HEK293 (cell line): Measurements from ENCODE around the gene UACA.

Source experiments
- BCL11A ChIP-seq: fragments of 450-650 bp; formaldehyde crosslinking; IDR thresholded peaks from 2 replicates; pipeline ENCODE4 v1.5.1; 2016; ENCODE audit warnings: low read depth, missing biosample characterization, missing genetic modification characterization
- EGR2 ChIP-seq: fragments of 450-650 bp; formaldehyde crosslinking; IDR thresholded peaks from 2 replicates; pipeline ENCODE4 v1.5.1; 2016; ENCODE audit warnings: low read depth, missing biosample characterization, missing genetic modification characterization
- FEZF1 ChIP-seq: fragments of 450-650 bp; formaldehyde crosslinking; IDR thresholded peaks from 2 replicates; pipeline ENCODE4 v1.5.1; 2016; ENCODE audit warnings: missing biosample characterization, missing genetic modification characterization
- GFI1B ChIP-seq: fragments of 450-650 bp; formaldehyde crosslinking; IDR thresholded peaks from 2 replicates; pipeline ENCODE4 v1.5.1; 2016; ENCODE audit warnings: missing biosample characterization, missing genetic modification characterization
- GLIS1 ChIP-seq: fragments of 450-650 bp; formaldehyde crosslinking; IDR thresholded peaks from 2 replicates; pipeline ENCODE4 v1.5.1; 2016; ENCODE audit warnings: missing biosample characterization, missing genetic modification characterization
- KLF9 ChIP-seq: fragments of 450-650 bp; formaldehyde crosslinking; IDR thresholded peaks from 2 replicates; pipeline ENCODE4 v1.5.1; 2016; ENCODE audit warnings: missing biosample characterization, missing genetic modification characterization, low read depth
- OSR2 ChIP-seq: fragments of 450-650 bp; formaldehyde crosslinking; IDR thresholded peaks from 2 replicates; pipeline ENCODE4 v1.5.1; 2016; ENCODE audit warnings: missing biosample characterization, missing genetic modification characterization
- WT1 ChIP-seq: fragments of 450-650 bp; formaldehyde crosslinking; IDR thresholded peaks from 2 replicates; pipeline ENCODE4 v1.5.1; 2016; ENCODE audit warnings: missing biosample characterization, missing genetic modification characterization
- ZBTB17 ChIP-seq: fragments of 450-650 bp; formaldehyde crosslinking; IDR thresholded peaks from 2 replicates; pipeline ENCODE4 v1.5.1; 2016; ENCODE audit warnings: missing biosample characterization, missing genetic modification characterization
- ZBTB20 ChIP-seq: fragments of 450-650 bp; formaldehyde crosslinking; IDR thresholded peaks from 2 replicates; pipeline ENCODE4 v1.5.1; 2016; ENCODE audit warnings: missing biosample characterization, missing genetic modification characterization
- ZBTB48 ChIP-seq: fragments of 450-650 bp; formaldehyde crosslinking; IDR thresholded peaks from 2 replicates; pipeline ENCODE4 v1.5.1; 2016; ENCODE audit warnings: missing biosample characterization, missing genetic modification characterization
- ZNF121 ChIP-seq: fragments of 450-650 bp; formaldehyde crosslinking; IDR thresholded peaks from 2 replicates; pipeline ENCODE4 v1.5.1; 2016; ENCODE audit warnings: missing biosample characterization, missing genetic modification characterization
- ZNF2 ChIP-seq: fragments of 450-650 bp; formaldehyde crosslinking; IDR thresholded peaks from 2 replicates; pipeline ENCODE4 v1.5.1; 2016; ENCODE audit warnings: missing biosample characterization, missing genetic modification characterization
- ZNF292 ChIP-seq: fragments of 450-650 bp; formaldehyde crosslinking; IDR thresholded peaks from 2 replicates; pipeline ENCODE4 v1.5.1; 2016; ENCODE audit warnings: low read depth, missing biosample characterization, missing genetic modification characterization, borderline replicate concordance
- ZNF350 ChIP-seq: fragments of 450-650 bp; formaldehyde crosslinking; IDR thresholded peaks from 2 replicates; pipeline ENCODE4 v1.5.0; 2017; ENCODE audit warnings: missing biosample characterization, mild to moderate bottlenecking, missing genetic modification characterization
- ZNF394 ChIP-seq: fragments of 450-650 bp; formaldehyde crosslinking; IDR thresholded peaks from 2 replicates; pipeline ENCODE4 v1.5.1; 2016; ENCODE audit warnings: missing biosample characterization, missing genetic modification characterization, mild to moderate bottlenecking, moderate library complexity, borderline replicate concordance
- ZNF404 ChIP-seq: fragments of 450-650 bp; formaldehyde crosslinking; IDR thresholded peaks from 2 replicates; pipeline ENCODE4 v1.5.1; 2017; ENCODE audit warnings: missing biosample characterization, missing genetic modification characterization
- ZNF571 ChIP-seq: fragments of 450-650 bp; formaldehyde crosslinking; IDR thresholded peaks from 2 replicates; pipeline ENCODE4 v1.5.0; 2017; ENCODE audit warnings: missing biosample characterization, missing genetic modification characterization
- ZNF629 ChIP-seq: fragments of 450-650 bp; formaldehyde crosslinking; IDR thresholded peaks from 2 replicates; pipeline ENCODE4 v1.5.1; 2017; ENCODE audit warnings: missing biosample characterization, missing genetic modification characterization
- ZNF658 ChIP-seq: fragments of 450-650 bp; formaldehyde crosslinking; IDR thresholded peaks from 2 replicates; pipeline ENCODE4; 2016; ENCODE audit warnings: missing biosample characterization, missing genetic modification characterization
- ZNF660 ChIP-seq: fragments of 450-650 bp; IDR thresholded peaks from 2 replicates; pipeline ENCODE4 v1.5.1; 2018; ENCODE audit warnings: missing biosample characterization, mild to moderate bottlenecking, missing genetic modification characterization
- ZNF76 ChIP-seq: fragments of 450-650 bp; formaldehyde crosslinking; IDR thresholded peaks from 2 replicates; pipeline ENCODE4; 2016; ENCODE audit warnings: low read depth, missing biosample characterization, missing genetic modification characterization, borderline replicate concordance
- ZNF777 ChIP-seq: fragments of 450-650 bp; formaldehyde crosslinking; IDR thresholded peaks from 2 replicates; pipeline ENCODE4 v1.5.1; 2017; ENCODE audit warnings: missing biosample characterization, missing genetic modification characterization, borderline replicate concordance
- ZSCAN30 ChIP-seq: fragments of 450-650 bp; IDR thresholded peaks from 2 replicates; pipeline ENCODE4 v1.5.1; 2018; ENCODE audit warnings: missing biosample characterization, mild to moderate bottlenecking, missing genetic modification characterization, moderate library complexity
- TF ChIP-seq, protein P1 (sequence below): fragments of 450-650 bp; formaldehyde crosslinking; IDR thresholded peaks from 2 replicates; pipeline ENCODE4 v1.5.1; 2016; ENCODE audit warnings: missing biosample characterization, missing genetic modification characterization
- TF ChIP-seq, protein P2 (sequence below): fragments of 450-650 bp; formaldehyde crosslinking; IDR thresholded peaks from 2 replicates; pipeline ENCODE4 v1.5.1; 2016; ENCODE audit warnings: missing biosample characterization, missing genetic modification characterization
- TF ChIP-seq, protein P3 (sequence below): fragments of 450-650 bp; formaldehyde crosslinking; IDR thresholded peaks from 2 replicates; pipeline ENCODE4 v1.5.1; 2017; ENCODE audit warnings: missing biosample characterization, missing genetic modification characterization
- TF ChIP-seq, protein P4 (sequence below): fragments of 450-650 bp; formaldehyde crosslinking; IDR thresholded peaks from 2 replicates; pipeline ENCODE4 v1.5.1; 2016; ENCODE audit warnings: missing biosample characterization, missing genetic modification characterization
- TF ChIP-seq, protein P5 (sequence below): fragments of 450-650 bp; formaldehyde crosslinking; conservative IDR thresholded peaks from 2 replicates; pipeline ENCODE4 v1.5.1; 2016; ENCODE audit warnings: low read depth, missing biosample characterization, missing genetic modification characterization

UACA gene

DNA sequence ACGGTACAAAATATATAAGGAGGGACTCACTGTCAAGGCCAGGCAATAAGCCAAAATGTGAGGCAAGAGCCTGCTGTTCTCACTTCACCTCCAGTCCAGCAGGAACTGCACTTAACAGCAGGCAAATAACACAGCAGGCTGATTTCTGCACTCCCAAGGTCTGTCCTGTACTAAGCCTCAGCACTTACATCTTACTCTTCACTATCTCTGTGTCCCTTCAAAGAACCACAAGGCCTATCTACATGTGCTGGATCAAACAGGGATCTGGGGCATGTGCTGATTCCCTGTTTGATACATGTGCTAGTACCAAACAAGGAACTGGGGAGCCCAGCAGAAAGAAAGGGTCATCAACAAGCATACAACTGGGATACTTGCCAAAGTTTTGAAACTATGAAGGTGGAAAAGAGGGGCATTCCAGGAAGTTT, 22.2 kb downstream of the UACA start (continued):
- TF ChIP-seq, protein P1, sequence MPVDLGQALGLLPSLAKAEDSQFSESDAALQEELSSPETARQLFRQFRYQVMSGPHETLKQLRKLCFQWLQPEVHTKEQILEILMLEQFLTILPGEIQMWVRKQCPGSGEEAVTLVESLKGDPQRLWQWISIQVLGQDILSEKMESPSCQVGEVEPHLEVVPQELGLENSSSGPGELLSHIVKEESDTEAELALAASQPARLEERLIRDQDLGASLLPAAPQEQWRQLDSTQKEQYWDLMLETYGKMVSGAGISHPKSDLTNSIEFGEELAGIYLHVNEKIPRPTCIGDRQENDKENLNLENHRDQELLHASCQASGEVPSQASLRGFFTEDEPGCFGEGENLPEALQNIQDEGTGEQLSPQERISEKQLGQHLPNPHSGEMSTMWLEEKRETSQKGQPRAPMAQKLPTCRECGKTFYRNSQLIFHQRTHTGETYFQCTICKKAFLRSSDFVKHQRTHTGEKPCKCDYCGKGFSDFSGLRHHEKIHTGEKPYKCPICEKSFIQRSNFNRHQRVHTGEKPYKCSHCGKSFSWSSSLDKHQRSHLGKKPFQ (tag by site-specific recombination), result 0 out of 2 replicates have a peak, but pooled peaks have one; percentile 41
- TF ChIP-seq WT1 (tag by site-specific recombination) (no peak), ZNF658 (tag by site-specific recombination) (no peak), ZNF404 (no peak), ZNF660 (tag by site-specific recombination) (peak; percentile 100), ZNF76 (tag by site-specific recombination) (no peak), ZNF394 (no peak), GLIS1 (peak; percentile 54), ZBTB20 (tag by site-specific recombination) (peak; percentile 63), ZNF121 (tag by site-specific recombination) (no peak), ZNF777 (no peak), ZBTB48 (tag by site-specific recombination) (no peak), ZSCAN30 (tag by site-specific recombination) (no peak), ZNF292 (tag by site-specific recombination) (no peak), BCL11A (tag by site-specific recombination) (no peak), ZNF350 (no peak), FEZF1 (tag by site-specific recombination) (no peak), EGR2 (tag by site-specific recombination) (no peak), ZNF629 (0 out of 2 replicates have a peak, but pooled peaks have one; percentile 28), KLF9 (tag by site-specific recombination) (no peak), ZBTB17 (tag by site-specific recombination) (peak; percentile 75), ZNF2 (no peak), GFI1B (tag by site-specific recombination) (no peak), ZNF571 (no peak), OSR2 (tag by site-specific recombination) (no peak)
- TF ChIP-seq, protein P2, sequence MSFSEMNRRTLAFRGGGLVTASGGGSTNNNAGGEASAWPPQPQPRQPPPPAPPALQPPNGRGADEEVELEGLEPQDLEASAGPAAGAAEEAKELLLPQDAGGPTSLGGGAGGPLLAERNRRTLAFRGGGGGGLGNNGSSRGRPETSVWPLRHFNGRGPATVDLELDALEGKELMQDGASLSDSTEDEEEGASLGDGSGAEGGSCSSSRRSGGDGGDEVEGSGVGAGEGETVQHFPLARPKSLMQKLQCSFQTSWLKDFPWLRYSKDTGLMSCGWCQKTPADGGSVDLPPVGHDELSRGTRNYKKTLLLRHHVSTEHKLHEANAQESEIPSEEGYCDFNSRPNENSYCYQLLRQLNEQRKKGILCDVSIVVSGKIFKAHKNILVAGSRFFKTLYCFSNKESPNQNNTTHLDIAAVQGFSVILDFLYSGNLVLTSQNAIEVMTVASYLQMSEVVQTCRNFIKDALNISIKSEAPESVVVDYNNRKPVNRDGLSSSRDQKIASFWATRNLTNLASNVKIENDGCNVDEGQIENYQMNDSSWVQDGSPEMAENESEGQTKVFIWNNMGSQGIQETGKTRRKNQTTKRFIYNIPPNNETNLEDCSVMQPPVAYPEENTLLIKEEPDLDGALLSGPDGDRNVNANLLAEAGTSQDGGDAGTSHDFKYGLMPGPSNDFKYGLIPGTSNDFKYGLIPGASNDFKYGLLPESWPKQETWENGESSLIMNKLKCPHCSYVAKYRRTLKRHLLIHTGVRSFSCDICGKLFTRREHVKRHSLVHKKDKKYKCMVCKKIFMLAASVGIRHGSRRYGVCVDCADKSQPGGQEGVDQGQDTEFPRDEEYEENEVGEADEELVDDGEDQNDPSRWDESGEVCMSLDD (tag by site-specific recombination), result no peak
- TF ChIP-seq, protein P3, sequence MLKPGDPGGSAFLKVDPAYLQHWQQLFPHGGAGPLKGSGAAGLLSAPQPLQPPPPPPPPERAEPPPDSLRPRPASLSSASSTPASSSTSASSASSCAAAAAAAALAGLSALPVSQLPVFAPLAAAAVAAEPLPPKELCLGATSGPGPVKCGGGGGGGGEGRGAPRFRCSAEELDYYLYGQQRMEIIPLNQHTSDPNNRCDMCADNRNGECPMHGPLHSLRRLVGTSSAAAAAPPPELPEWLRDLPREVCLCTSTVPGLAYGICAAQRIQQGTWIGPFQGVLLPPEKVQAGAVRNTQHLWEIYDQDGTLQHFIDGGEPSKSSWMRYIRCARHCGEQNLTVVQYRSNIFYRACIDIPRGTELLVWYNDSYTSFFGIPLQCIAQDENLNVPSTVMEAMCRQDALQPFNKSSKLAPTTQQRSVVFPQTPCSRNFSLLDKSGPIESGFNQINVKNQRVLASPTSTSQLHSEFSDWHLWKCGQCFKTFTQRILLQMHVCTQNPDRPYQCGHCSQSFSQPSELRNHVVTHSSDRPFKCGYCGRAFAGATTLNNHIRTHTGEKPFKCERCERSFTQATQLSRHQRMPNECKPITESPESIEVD, result no peak
- TF ChIP-seq, protein P4, sequence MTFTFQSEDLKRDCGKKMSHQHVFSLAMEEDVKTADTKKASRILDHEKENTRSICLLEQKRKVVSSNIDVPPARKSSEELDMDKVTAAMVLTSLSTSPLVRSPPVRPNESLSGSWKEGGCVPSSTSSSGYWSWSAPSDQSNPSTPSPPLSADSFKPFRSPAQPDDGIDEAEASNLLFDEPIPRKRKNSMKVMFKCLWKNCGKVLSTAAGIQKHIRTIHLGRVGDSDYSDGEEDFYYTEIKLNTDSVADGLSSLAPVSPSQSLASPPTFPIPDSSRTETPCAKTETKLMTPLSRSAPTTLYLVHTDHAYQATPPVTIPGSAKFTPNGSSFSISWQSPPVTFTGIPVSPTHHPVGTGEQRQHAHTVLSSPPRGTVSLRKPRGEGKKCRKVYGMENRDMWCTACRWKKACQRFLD, result no peak
- TF ChIP-seq, protein P5, sequence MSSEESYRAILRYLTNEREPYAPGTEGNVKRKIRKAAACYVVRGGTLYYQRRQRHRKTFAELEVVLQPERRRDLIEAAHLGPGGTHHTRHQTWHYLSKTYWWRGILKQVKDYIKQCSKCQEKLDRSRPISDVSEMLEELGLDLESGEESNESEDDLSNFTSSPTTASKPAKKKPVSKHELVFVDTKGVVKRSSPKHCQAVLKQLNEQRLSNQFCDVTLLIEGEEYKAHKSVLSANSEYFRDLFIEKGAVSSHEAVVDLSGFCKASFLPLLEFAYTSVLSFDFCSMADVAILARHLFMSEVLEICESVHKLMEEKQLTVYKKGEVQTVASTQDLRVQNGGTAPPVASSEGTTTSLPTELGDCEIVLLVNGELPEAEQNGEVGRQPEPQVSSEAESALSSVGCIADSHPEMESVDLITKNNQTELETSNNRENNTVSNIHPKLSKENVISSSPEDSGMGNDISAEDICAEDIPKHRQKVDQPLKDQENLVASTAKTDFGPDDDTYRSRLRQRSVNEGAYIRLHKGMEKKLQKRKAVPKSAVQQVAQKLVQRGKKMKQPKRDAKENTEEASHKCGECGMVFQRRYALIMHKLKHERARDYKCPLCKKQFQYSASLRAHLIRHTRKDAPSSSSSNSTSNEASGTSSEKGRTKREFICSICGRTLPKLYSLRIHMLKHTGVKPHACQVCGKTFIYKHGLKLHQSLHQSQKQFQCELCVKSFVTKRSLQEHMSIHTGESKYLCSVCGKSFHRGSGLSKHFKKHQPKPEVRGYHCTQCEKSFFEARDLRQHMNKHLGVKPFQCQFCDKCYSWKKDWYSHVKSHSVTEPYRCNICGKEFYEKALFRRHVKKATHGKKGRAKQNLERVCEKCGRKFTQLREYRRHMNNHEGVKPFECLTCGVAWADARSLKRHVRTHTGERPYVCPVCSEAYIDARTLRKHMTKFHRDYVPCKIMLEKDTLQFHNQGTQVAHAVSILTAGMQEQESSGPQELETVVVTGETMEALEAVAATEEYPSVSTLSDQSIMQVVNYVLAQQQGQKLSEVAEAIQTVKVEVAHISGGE (tag by site-specific recombination), result no peak
